ENCODE measurements around the gene MYH7B. TPM values are rescaled to one million over a fixed set of nuclear protein-coding genes. Genes with fewer than 3 reads are reported as not detected.

The MYH7B gene
- total RNA-seq, 2 experiments from 2014 or later = 0.50 to 0.61 TPM

- POLR2A ChIA-PET = no interaction called here
- H3K9me3 Mint-ChIP-seq = no peaks in the 10 kb centered on the region
- H3K27ac Mint-ChIP-seq = no peak overlapping the region
- no peaks in the 10 kb centered on the region for H3K36me3 Mint-ChIP-seq
- CTCF ChIA-PET = no interaction called here
- H3K27me3 Mint-ChIP-seq = peaks cover 2% of the 10 kb centered on the region
- H3K4me1 Mint-ChIP-seq (ENCODE audit: low read depth) = no peaks in the 10 kb centered on the region
- intact Hi-C loops (cut with micrococcal nuclease) = no loop called here
- no peak for DNase-seq
- H3K4me3 Mint-ChIP-seq = no peak overlapping the region
These were observed 33.5 kb downstream of the MYH7B start for GRCh38 chr20:34989118-34989517.

DNA sequence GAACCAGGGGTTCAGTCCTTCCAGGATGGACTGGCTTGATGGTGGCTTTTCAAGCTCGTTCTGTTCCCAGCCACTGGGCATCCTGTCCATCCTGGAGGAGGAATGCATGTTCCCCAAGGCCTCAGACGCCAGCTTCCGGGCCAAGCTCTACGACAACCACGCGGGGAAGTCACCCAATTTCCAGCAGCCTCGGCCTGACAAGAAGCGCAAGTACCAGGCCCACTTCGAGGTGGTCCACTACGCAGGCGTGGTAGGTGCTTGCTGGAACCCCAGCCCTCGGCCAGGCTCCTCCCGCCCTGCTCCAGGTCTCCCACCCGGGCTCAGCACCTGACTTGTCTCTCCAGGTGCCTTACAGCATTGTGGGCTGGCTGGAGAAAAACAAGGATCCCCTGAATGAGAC lies 34.0 kb downstream of the MYH7B start:
- Mint-ChIP-seq H3K4me1 (ENCODE audit: low read depth) (no peaks in the 10 kb centered on the region), H3K4me3 (no peak overlapping the region), H3K9me3 (no peaks in the 10 kb centered on the region), H3K27ac (no peak overlapping the region), H3K27me3 (peaks cover 2% of the 10 kb centered on the region), H3K36me3 (no peaks in the 10 kb centered on the region)
- no peak for DNase-seq
- POLR2A ChIA-PET = no interaction called here
- intact Hi-C loops (cut with micrococcal nuclease) = no loop called here
- CTCF ChIA-PET = no interaction called here

- H3K27me3 Mint-ChIP-seq = no peaks in the 10 kb centered on the region
- H3K4me3 Mint-ChIP-seq = no peak overlapping the region
- no peaks in the 10 kb centered on the region for H3K4me1 Mint-ChIP-seq (ENCODE audit: low read depth)
- ChIA-PET CTCF (no interaction called here), POLR2A (no interaction called here)
- intact Hi-C loops (cut with micrococcal nuclease) = no loop called here
- H3K9me3 Mint-ChIP-seq = no peaks in the 10 kb centered on the region
- no peak overlapping the region for H3K27ac Mint-ChIP-seq
- no peak for DNase-seq
- no peaks in the 10 kb centered on the region for H3K36me3 Mint-ChIP-seq
These were observed 34.6 kb downstream of the MYH7B start for GRCh38 chr20:34990231-34990630.

DNA sequence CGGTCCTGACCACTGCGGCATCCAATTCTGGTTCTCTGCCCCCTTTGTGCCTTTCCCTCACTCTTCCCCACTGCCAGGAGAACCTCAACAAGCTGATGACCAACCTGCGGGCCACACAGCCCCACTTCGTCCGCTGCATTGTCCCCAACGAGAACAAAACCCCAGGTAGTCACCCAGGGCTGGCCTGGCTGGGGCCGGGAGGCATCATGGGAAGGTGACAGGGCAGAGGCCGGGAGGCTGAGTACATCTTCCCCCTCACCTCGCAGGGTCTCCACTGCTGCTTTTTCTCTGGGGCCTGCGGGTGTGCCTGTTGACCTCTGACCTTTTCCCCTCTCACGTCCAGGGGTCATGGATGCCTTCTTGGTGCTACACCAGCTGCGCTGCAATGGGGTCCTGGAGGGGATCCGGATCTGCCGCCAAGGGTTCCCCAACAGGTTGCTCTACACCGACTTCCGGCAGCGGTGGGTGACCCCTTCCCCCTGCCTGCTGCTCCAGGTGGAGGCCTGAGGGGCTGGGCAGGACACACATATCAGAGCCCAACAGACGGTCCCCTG lies 35.1 kb downstream of the MYH7B start:
- no peak overlapping the region for H3K27ac Mint-ChIP-seq
- H3K4me1 Mint-ChIP-seq (ENCODE audit: low read depth) = no peaks in the 10 kb centered on the region
- intact Hi-C loops (cut with micrococcal nuclease) = no loop called here
- no peak overlapping the region for H3K4me3 Mint-ChIP-seq
- DNase-seq = no peak
- ChIA-PET CTCF (no interaction called here), POLR2A (no interaction called here)
- H3K9me3 Mint-ChIP-seq = no peaks in the 10 kb centered on the region
- H3K36me3 Mint-ChIP-seq = no peaks in the 10 kb centered on the region
- no peaks in the 10 kb centered on the region for H3K27me3 Mint-ChIP-seq

- intact Hi-C loops (cut with micrococcal nuclease) = no loop called here
- Mint-ChIP-seq H3K9me3 (no peaks in the 10 kb centered on the region), H3K4me1 (ENCODE audit: low read depth) (peaks cover 3% of the 10 kb centered on the region), H3K36me3 (peaks cover 9% of the 10 kb centered on the region), H3K4me3 (no peak overlapping the region), H3K27me3 (no peaks in the 10 kb centered on the region), H3K27ac (no peak overlapping the region)
- ChIA-PET CTCF (no interaction called here), POLR2A (no interaction called here)
- DNase-seq = no peak
These were observed 37.2 kb downstream of the MYH7B start for GRCh38 chr20:34992751-34993417.

DNA sequence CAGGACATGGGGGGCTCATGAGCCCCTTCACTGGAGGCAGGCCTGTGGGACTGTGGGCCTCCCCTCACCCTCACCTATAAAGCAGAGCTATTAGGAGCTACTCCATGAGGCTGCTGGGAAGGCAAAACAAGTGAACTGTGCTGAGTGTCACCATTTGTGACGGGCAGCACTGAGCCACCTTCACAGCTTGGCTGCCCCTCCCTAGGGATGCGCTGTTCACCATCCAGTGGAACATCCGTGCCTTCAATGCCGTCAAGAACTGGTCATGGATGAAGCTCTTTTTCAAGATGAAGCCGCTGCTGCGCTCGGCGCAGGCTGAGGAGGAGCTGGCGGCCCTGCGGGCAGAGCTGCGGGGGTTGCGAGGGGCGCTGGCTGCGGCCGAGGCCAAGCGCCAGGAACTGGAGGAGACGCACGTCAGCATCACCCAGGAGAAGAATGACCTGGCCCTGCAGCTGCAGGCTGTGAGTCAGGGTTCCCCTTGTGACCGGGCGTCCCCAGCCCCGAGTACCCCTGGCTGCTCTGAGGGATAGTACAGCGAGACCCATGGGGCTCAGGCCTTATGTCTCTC lies 38.4 kb downstream of the MYH7B start:
- H3K36me3 Mint-ChIP-seq = peaks cover 18% of the 10 kb centered on the region
- intact Hi-C loops (cut with micrococcal nuclease) = no loop called here

DNA sequence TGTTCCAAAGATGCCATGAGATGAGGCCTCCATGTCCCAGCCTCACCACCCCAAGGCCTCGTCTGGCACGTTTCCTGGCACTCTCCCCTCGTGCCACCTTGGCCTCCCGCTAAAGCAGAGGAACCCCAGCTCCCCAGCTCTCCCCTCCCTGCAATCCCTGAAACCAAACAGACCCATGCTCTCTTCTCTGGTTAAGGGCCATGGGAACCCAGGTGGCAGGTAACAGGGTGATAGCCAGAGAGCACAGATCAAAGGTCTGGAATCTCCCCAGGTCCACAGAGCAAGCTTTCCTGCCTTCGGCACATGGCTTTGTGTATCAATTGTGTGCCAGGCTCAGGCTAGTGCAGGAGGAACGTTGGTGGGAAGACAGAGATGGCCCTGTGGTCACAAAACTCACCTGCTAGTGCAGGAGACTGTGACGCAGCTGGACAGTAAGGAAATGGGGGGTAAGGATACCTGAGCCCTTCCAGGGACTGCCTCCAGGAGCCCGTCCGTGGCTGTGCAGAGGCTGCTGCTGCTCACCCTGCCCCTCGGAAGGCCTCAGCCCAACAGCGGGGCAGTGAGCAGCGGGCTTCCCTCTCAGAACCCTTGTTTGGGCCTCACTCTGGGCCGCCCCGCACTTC lies 39.0 kb downstream of the MYH7B start:
- Mint-ChIP-seq H3K27me3 (no peaks in the 10 kb centered on the region), H3K9me3 (no peaks in the 10 kb centered on the region), H3K36me3 (peaks cover 21% of the 10 kb centered on the region), H3K4me1 (ENCODE audit: low read depth) (peaks cover 3% of the 10 kb centered on the region), H3K4me3 (no peak overlapping the region), H3K27ac (no peak overlapping the region)
- DNase-seq = no peak
- CTCF ChIA-PET = no interaction called here
- intact Hi-C loops (cut with micrococcal nuclease) = no loop called here
- POLR2A ChIA-PET = no interaction called here

More for the DNA sequence above, 38.4 kb downstream of the MYH7B start:
- Mint-ChIP-seq H3K9me3 (no peaks in the 10 kb centered on the region), H3K4me3 (no peak overlapping the region), H3K4me1 (ENCODE audit: low read depth) (peaks cover 3% of the 10 kb centered on the region), H3K27ac (no peak overlapping the region), H3K27me3 (no peaks in the 10 kb centered on the region)
- ChIA-PET POLR2A (no interaction called here), CTCF (no interaction called here)
- DNase-seq = no peak

DNA sequence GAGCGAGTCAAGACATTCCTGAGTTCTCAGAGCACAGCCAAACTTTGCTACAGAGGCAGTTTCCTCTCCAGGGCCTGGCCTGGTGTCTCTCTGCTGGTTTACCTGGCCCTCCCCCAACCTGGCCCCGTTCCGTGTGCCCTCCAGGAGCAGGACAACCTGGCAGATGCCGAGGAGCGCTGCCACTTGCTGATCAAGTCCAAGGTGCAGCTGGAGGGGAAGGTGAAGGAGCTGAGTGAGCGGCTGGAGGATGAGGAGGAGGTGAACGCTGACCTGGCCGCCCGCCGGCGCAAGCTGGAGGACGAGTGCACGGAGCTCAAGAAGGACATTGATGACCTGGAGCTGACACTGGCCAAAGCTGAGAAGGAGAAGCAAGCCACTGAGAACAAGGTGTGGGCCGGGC lies 39.5 kb downstream of the MYH7B start:
- intact Hi-C loops (cut with micrococcal nuclease) = no loop called here
- Mint-ChIP-seq H3K36me3 (peaks cover 21% of the 10 kb centered on the region), H3K4me1 (ENCODE audit: low read depth) (peaks cover 3% of the 10 kb centered on the region), H3K9me3 (no peaks in the 10 kb centered on the region), H3K27me3 (no peaks in the 10 kb centered on the region), H3K27ac (no peak overlapping the region), H3K4me3 (no peak overlapping the region)
- no peak for DNase-seq
- CTCF ChIA-PET = no interaction called here
- POLR2A ChIA-PET = no interaction called here

- CTCF ChIA-PET = no interaction called here
These were observed 40.0 kb downstream of the MYH7B start for GRCh38 chr20:34995696-34996095.

DNA sequence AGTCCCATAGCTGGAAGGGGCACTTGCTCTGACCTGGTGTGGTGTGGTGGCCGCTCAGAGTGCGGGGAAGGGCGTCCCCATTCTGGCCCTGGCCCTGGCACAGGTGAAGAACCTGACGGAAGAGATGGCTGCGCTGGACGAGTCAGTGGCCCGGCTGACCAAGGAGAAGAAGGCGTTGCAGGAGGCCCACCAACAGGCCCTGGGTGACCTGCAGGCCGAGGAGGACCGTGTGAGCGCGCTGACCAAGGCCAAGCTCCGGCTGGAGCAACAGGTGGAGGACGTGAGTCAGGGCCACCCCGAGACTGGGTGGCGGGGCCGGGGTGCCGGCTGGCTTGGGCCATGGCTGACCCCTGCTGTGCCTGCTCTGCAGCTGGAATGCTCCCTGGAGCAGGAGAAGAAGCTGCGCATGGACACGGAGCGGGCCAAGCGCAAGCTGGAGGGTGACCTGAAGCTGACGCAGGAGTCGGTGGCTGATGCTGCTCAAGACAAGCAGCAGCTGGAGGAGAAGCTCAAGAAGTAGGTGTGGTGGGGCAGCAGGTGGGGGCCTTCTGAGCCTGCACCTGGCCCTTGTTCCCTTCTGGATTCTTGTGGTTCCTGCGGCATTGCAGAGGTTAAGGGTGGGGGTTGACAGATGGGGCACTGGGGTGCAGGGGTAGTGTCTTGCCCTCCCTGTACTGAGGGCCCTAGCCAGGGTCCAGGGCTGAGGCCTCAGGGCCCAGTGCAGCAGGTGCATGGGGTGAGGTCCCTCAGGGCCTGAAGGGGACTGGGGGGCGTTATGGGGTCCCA lies 40.8 kb downstream of the MYH7B start:
- Mint-ChIP-seq H3K4me3 (no peak overlapping the region), H3K27ac (no peak overlapping the region), H3K9me3 (no peaks in the 10 kb centered on the region), H3K36me3 (peaks cover 24% of the 10 kb centered on the region), H3K4me1 (ENCODE audit: low read depth) (peaks cover 3% of the 10 kb centered on the region), H3K27me3 (no peaks in the 10 kb centered on the region)
- intact Hi-C loops (cut with micrococcal nuclease) = no loop called here
- ChIA-PET CTCF (interaction anchor here (1.0 kb wide), 1 partner anchor 124 kb away, joined by 3 read pairs; the partner anchor contains the start of gene GGT7), POLR2A (no interaction called here)
- no peak for DNase-seq

More at GRCh38 chr20:34995696-34996095, 40.0 kb downstream of the MYH7B start:
- Mint-ChIP-seq H3K4me3 (no peak overlapping the region), H3K27me3 (no peaks in the 10 kb centered on the region), H3K27ac (no peak overlapping the region), H3K36me3 (peaks cover 21% of the 10 kb centered on the region), H3K4me1 (ENCODE audit: low read depth) (peaks cover 3% of the 10 kb centered on the region), H3K9me3 (no peaks in the 10 kb centered on the region)
- POLR2A ChIA-PET = no interaction called here
- DNase-seq = no peak
- intact Hi-C loops (cut with micrococcal nuclease) = no loop called here

GRCh38 chr20:34997131-34997561 lies 41.5 kb downstream of the MYH7B start:
- ChIA-PET POLR2A (no interaction called here), CTCF (interaction anchor here (1.0 kb wide), 1 partner anchor 124 kb away, joined by 3 read pairs; the partner anchor contains the start of gene GGT7)
- Mint-ChIP-seq H3K27ac (no peak overlapping the region), H3K27me3 (no peaks in the 10 kb centered on the region), H3K9me3 (no peaks in the 10 kb centered on the region), H3K4me3 (no peak overlapping the region), H3K36me3 (peaks cover 24% of the 10 kb centered on the region), H3K4me1 (ENCODE audit: low read depth) (peaks cover 3% of the 10 kb centered on the region)
- DNase-seq = peak; percentile 28
- intact Hi-C loops (cut with micrococcal nuclease) = no loop called here

DNA sequence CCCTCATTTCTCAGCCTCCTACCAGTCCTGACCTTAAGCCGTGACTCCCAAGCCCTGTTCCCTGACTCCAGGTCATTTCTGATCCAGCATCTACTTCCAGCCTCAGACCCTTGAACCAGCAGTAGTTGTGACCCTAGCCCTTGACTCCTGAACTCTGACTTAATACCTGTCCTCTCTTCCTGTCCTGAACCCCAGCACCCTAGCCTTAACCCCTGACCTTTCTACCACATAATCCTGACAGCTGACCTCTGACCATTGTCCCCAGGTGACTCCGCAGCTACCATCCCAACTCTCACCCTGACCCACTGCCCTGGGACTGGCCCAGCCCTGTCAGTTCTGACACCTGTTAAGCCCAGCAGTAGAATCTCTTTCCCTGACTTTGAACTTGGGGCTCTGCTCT lies 42.1 kb downstream of the MYH7B start:
- peaks cover 3% of the 10 kb centered on the region for H3K4me1 Mint-ChIP-seq (ENCODE audit: low read depth)
- H3K36me3 Mint-ChIP-seq = peaks cover 24% of the 10 kb centered on the region
- no peaks in the 10 kb centered on the region for H3K9me3 Mint-ChIP-seq
- ChIA-PET POLR2A (no interaction called here), CTCF (interaction anchor here (1.0 kb wide), 1 partner anchor 125 kb away, joined by 3 read pairs; the partner anchor contains the start of gene GGT7)
- H3K27me3 Mint-ChIP-seq = no peaks in the 10 kb centered on the region
- no peak for DNase-seq
- intact Hi-C loops (cut with micrococcal nuclease) = no loop called here
- no peak overlapping the region for H3K4me3 Mint-ChIP-seq
- no peak overlapping the region for H3K27ac Mint-ChIP-seq

Data from activated CD4-positive, alpha-beta memory T cell treated with anti-CD3 and anti-CD28 coated beads for 36 hours (primary cell).